Calu3 (cell line): ENCODE results near the gene TMPRSS2. TPM values are rescaled to one million over a fixed set of nuclear protein-coding genes. Genes with fewer than 3 reads are reported as not detected.
A peak's percentile ranks its signal among the peaks of the same experiment; 100 is the strongest.
"Not testable (repeated sequence)": the region's sequence is repeated elsewhere in the genome, so short reads cannot be mapped to it uniquely, and the experiment has no call there.

Experiments
- BruUV-seq: library from RNA; stranded (reverse); fragments of 400-500 nt; replicated peaks from 2 replicates; lab custom pipeline; 2021; lab: Mats Ljungman, UMichigan
- CTCF ChIA-PET: fragments of 300-600 bp; sonication (Branson Sonifier 250); formaldehyde crosslinking; loops from one replicate; lab custom pipeline; 2022; ENCODE audit warnings: antibody characterized with exemption; lab: Charles Lee
- DNase-seq: peaks from one replicate; pipeline ENCODE4 v3.0.0; 2022
- H3K27ac Mint-ChIP-seq: one replicate; pipeline ENCODE4 v1.8.0; 2022; ENCODE audit warnings: mixed read lengths; ENCODE audit not compliant: unreplicated experiment
- H3K27me3 Mint-ChIP-seq: one replicate; pipeline ENCODE4 v1.8.0; 2022; ENCODE audit warnings: mixed read lengths; ENCODE audit not compliant: unreplicated experiment
- H3K36me3 Mint-ChIP-seq: one replicate; pipeline ENCODE4 v1.8.0; 2022; ENCODE audit warnings: mild to moderate bottlenecking, moderate library complexity, mixed read lengths; ENCODE audit not compliant: insufficient read depth, unreplicated experiment
- H3K4me1 Mint-ChIP-seq: one replicate; pipeline ENCODE4 v1.8.0; 2022; ENCODE audit warnings: mild to moderate bottlenecking, low read depth, mixed read lengths; ENCODE audit not compliant: unreplicated experiment
- H3K4me3 Mint-ChIP-seq: one replicate; pipeline ENCODE4 v1.8.0; 2022; ENCODE audit warnings: mild to moderate bottlenecking, low read depth, moderate library complexity, mixed read lengths; ENCODE audit not compliant: unreplicated experiment
- H3K9me3 Mint-ChIP-seq: one replicate; pipeline ENCODE4 v1.8.0; 2022; ENCODE audit warnings: low read depth, mixed read lengths; ENCODE audit not compliant: unreplicated experiment
- CTCF ChIP-seq: fragments of 200-600 bp; IDR thresholded peaks from one replicate; pipeline ENCODE4 v1.8.0; 2022; ENCODE audit warnings: antibody characterized with exemption; ENCODE audit not compliant: unreplicated experiment
- intact Hi-C: fragments of 100-400 bp; cut with micrococcal nuclease; formaldehyde crosslinking; loops from one replicate; pipeline ENCODE4 v1.10.0; 2022; ENCODE audit not compliant: unreplicated experiment
- total RNA-seq: library from RNA; stranded (reverse); gene quantifications from 2 replicates; pipeline ENCODE4 v1.2.3, GENCODE V29; 2022

Gene TMPRSS2
- total RNA-seq, 1 experiment from 2014 or later = 13.1 TPM

DNA sequence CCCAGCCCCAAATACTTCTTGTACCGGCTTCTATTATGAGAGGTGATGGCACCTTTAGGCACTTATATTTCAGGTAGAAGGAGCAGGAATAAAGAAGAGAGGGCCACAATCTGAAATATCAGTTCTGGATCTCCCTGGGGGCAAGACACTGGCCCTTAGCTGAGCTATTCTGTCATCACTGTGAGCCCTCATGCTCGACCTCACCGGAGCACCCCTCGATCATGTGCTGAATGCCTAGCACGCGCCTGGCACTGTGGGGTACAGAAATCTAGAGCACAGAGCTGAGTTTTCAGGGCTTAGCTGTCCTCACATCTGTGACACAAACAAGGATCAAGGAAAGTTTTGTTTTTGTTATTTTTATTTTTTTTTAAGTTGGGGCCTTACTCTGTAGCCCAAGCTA lies 89.6 kb downstream of the TMPRSS2 start:
- BruUV-seq = TSS peak; percentile 28
- no peaks in the 10 kb centered on the region for H3K9me3 Mint-ChIP-seq

DNA sequence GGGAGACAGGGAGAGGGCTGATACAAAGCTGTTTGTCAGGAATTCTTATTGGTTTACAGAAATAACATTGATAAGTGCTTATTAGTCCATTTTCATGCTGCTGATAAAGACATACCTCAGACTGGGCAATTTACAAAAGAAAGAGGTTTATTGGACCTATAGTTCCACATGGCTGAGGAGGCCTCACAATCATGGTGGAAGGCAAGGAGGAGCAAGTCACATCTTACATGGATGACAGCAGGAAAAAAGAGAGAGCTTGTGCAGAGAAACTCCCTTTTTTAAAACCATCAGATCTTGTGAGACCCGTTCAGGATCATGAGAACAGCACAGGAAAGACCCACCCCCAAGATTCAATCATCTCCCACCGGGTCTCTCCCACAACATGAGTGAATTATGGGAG lies 90.5 kb downstream of the TMPRSS2 start:
- H3K4me3 Mint-ChIP-seq, H3K27ac Mint-ChIP-seq, intact Hi-C loops, DNase-seq, H3K9me3 Mint-ChIP-seq, BruUV-seq: not testable (repeated sequence)
- peaks cover 10% of the 10 kb centered on the region for H3K36me3 Mint-ChIP-seq
- peaks cover 14% of the 10 kb centered on the region for H3K4me1 Mint-ChIP-seq
- CTCF ChIA-PET = interaction anchor here (0.5 kb wide), 1 partner anchor 192 kb away, joined by 3 read pairs; no protein-coding TSS in a partner anchor
- peaks cover 13% of the 10 kb centered on the region for H3K27me3 Mint-ChIP-seq

More for the DNA sequence above, 89.6 kb downstream of the TMPRSS2 start:
- Mint-ChIP-seq H3K27ac (no peak overlapping the region), H3K36me3 (peaks cover 10% of the 10 kb centered on the region), H3K4me1 (peaks cover 14% of the 10 kb centered on the region), H3K4me3 (no peak overlapping the region), H3K27me3 (peaks cover 12% of the 10 kb centered on the region)
- CTCF ChIA-PET = no interaction called here
- no peak for DNase-seq
- TF ChIP-seq CTCF = no peak
- intact Hi-C loops = no loop called here

Other genes with a start within 250 kb of the TMPRSS2 start
- gene FAM3B, start 191.4 kb downstream of the TMPRSS2 start, total RNA-seq = 0.47 and 0.71 TPM in 2 replicates
- gene MX2, start 146.1 kb downstream of the TMPRSS2 start, total RNA-seq = 17.6 and 65.2 TPM in 2 replicates
- 175 and 504 TPM in 2 replicates for gene MX1, start 81.9 kb downstream of the TMPRSS2 start, total RNA-seq